OCI-LY7 (cell line): ENCODE measurements around the gene PMM2. TPM values are rescaled to one million over a fixed set of nuclear protein-coding genes. Genes with fewer than 3 reads are reported as not detected.

ENCODE experiments used
- BruUV-seq: library from RNA; stranded (reverse); fragments of 400-500 nt; replicated peaks from 2 replicates; lab custom pipeline; 2021; lab: Mats Ljungman, UMichigan
- CTCF ChIA-PET: fragments of 300-600 bp; sonication (Branson Sonifier 250); formaldehyde crosslinking; loops from one replicate; lab custom pipeline; 2022; ENCODE audit warnings: antibody characterized with exemption; ENCODE audit not compliant: unreplicated experiment; lab: Charles Lee
- POLR2A ChIA-PET: fragments of 300-600 bp; sonication (Branson Sonifier 250); formaldehyde crosslinking; loops from one replicate; lab custom pipeline; 2022; ENCODE audit warnings: antibody characterized with exemption; lab: Charles Lee
- DNase-seq: peaks from one replicate; pipeline ENCODE4 v3.0.0-alpha.2; 2015; ENCODE audit warnings: low spot score
- H2AFZ ChIP-seq: fragments of 200-600 bp; sonication (generic), shearing (Covaris generic); 2 replicates; pipeline ENCODE4 v1.6.1; 2014; ENCODE audit warnings: mild to moderate bottlenecking, antibody characterized with exemption, low read length, moderate library complexity
- H3K27ac ChIP-seq: fragments of 200-600 bp; sonication (generic); 2 replicates; pipeline ENCODE4 v1.5.1; 2014; ENCODE audit warnings: mixed run types, low read depth, mild to moderate bottlenecking, moderate library complexity, low read length, inconsistent platforms; ENCODE audit not compliant: poor library complexity, severe bottlenecking
- H3K36me3 ChIP-seq: fragments of 200-600 bp; sonication (generic); 2 replicates; pipeline ENCODE4 v1.6.1; 2014; ENCODE audit warnings: mild to moderate bottlenecking, antibody characterized with exemption, low read length, moderate library complexity, mixed read lengths; ENCODE audit not compliant: insufficient read depth
- H3K4me1 ChIP-seq: fragments of 200-600 bp; sonication (generic); 2 replicates; pipeline ENCODE4 v1.5.1; 2014; ENCODE audit warnings: mild to moderate bottlenecking, low read length; ENCODE audit not compliant: insufficient read depth, poor library complexity, severe bottlenecking
- H3K4me2 ChIP-seq: fragments of 200-600 bp; sonication (generic); 2 replicates; pipeline ENCODE4 v1.6.1; 2014; ENCODE audit warnings: mild to moderate bottlenecking, low read length
- H3K4me3 ChIP-seq: fragments of 200-600 bp; sonication (generic); 2 replicates; pipeline ENCODE4 v1.5.1; 2014; ENCODE audit warnings: mild to moderate bottlenecking, low read depth, low read length; ENCODE audit not compliant: poor library complexity, severe bottlenecking
- H3K79me2 ChIP-seq: fragments of 200-600 bp; sonication (generic); 2 replicates; pipeline ENCODE4 v1.6.1; 2016; ENCODE audit warnings: low read depth, mild to moderate bottlenecking, low read length, moderate library complexity, mixed read lengths; ENCODE audit not compliant: insufficient read depth
- H3K9me2 ChIP-seq: fragments of 200-600 bp; sonication (generic); 2 replicates; pipeline ENCODE4 v1.6.1; 2016; ENCODE audit warnings: mild to moderate bottlenecking, low read length, mixed read lengths; ENCODE audit not compliant: insufficient read depth
- H3K9me3 ChIP-seq: fragments of 200-600 bp; sonication (generic); 2 replicates; pipeline ENCODE4 v1.6.1; 2014; ENCODE audit warnings: mild to moderate bottlenecking, mixed run types, low read length, mixed read lengths
- H4K20me1 ChIP-seq: fragments of 200-600 bp; sonication (generic); 2 replicates; pipeline ENCODE4 v1.6.1; 2014; ENCODE audit warnings: mild to moderate bottlenecking, antibody characterized with exemption, low read length, moderate library complexity, mixed read lengths; ENCODE audit not compliant: insufficient read depth
- CTCF ChIP-seq: fragments of 200-600 bp; sonication (generic); conservative IDR thresholded peaks from 2 replicates; pipeline ENCODE4 v1.5.1; 2014; ENCODE audit warnings: mild to moderate bottlenecking, antibody characterized with exemption, low read length, moderate library complexity, mixed read lengths
- EZH2phosphoT487 ChIP-seq: fragments of 200-600 bp; sonication (generic); IDR thresholded peaks from 2 replicates; pipeline ENCODE4 v1.6.1; 2018; ENCODE audit warnings: low read depth, borderline replicate concordance, mild to moderate bottlenecking, mixed run types, antibody characterized with exemption, low read length, moderate library complexity, mixed read lengths
- intact Hi-C: fragments of 100-400 bp; cut with micrococcal nuclease; formaldehyde crosslinking; loops from one replicate; pipeline ENCODE4 v1.10.0; 2022; ENCODE audit not compliant: unreplicated experiment
- total RNA-seq, 2 experiments: library from RNA; depleted of rRNA in 1 of 2; stranded (reverse); fragments of >200 nt in 1 of 2; shearing (Covaris generic) in 1 of 2; gene quantifications; 2 replicates each; pipeline ENCODE4 v1.2.3, GENCODE V29; 2014 to 2022

The PMM2 gene
- total RNA-seq, 2 experiments from 2014 or later = 39.1 to 53.9 TPM

- intact Hi-C loops = no loop called here
- CTCF ChIA-PET = no interaction called here
Observed at GRCh38 chr16:8788578-8789172, 9.0 kb upstream of the PMM2 start.

GRCh38 chr16:8795091-8795490 lies 2.5 kb upstream of the PMM2 start:
- H3K79me2 ChIP-seq = peaks cover 40% of the 10 kb centered on the region
- no TSS peak for BruUV-seq
- ChIA-PET CTCF (no interaction called here), POLR2A (no interaction called here)
- no peak overlapping the region for H3K4me3 ChIP-seq
- peaks cover 18% of the 10 kb centered on the region; the same call in 1 of the 2 replicates for H3K36me3 ChIP-seq
- no peak overlapping the region for H2AFZ ChIP-seq
- DNase-seq = no peak
- H4K20me1 ChIP-seq = peaks cover 8% of the 10 kb centered on the region; the same call in 1 of the 2 replicates
- H3K9me2 ChIP-seq = no peaks in the 10 kb centered on the region
- H3K27ac ChIP-seq = no peak overlapping the region
- TF ChIP-seq CTCF (no peak), EZH2phosphoT487 (no peak)
- H3K4me1 ChIP-seq = peaks cover 25% of the 10 kb centered on the region
- H3K4me2 ChIP-seq = no peak overlapping the region
- H3K9me3 ChIP-seq = no peaks in the 10 kb centered on the region
- intact Hi-C loops = loop anchor here (5.0 kb wide), 1 partner anchor 87 kb away; the partner anchor contains the start of gene LITAFD

More at GRCh38 chr16:8788578-8789172, 9.0 kb upstream of the PMM2 start:
- H4K20me1 ChIP-seq = no peaks in the 10 kb centered on the region
- H3K4me3 ChIP-seq = no peak overlapping the region
- H3K9me2 ChIP-seq = no peaks in the 10 kb centered on the region
- no peaks in the 10 kb centered on the region for H3K79me2 ChIP-seq
- no TSS peak for BruUV-seq
- H3K4me2 ChIP-seq = no peak overlapping the region
- no peaks in the 10 kb centered on the region for H3K36me3 ChIP-seq
- H3K27ac ChIP-seq = no peak overlapping the region
- no peaks in the 10 kb centered on the region for H3K4me1 ChIP-seq
- TF ChIP-seq CTCF (no peak), EZH2phosphoT487 (no peak)
- no peak for DNase-seq
- POLR2A ChIA-PET = no interaction called here
- no peak overlapping the region for H2AFZ ChIP-seq
- no peaks in the 10 kb centered on the region for H3K9me3 ChIP-seq

GRCh38 chr16:8795818-8796217 lies 1.8 kb upstream of the PMM2 start:
- no peak overlapping the region for H3K4me3 ChIP-seq
- H4K20me1 ChIP-seq = peaks cover 8% of the 10 kb centered on the region; the same call in 1 of the 2 replicates
- H3K4me2 ChIP-seq = peak overlapping the region; percentile 93; the same call in 1 of the 2 replicates
- TF ChIP-seq EZH2phosphoT487 (no peak), CTCF (no peak)
- H3K9me3 ChIP-seq = no peaks in the 10 kb centered on the region
- H2AFZ ChIP-seq = no peak overlapping the region
- CTCF ChIA-PET = no interaction called here
- no TSS peak for BruUV-seq
- no peaks in the 10 kb centered on the region for H3K9me2 ChIP-seq
- intact Hi-C loops = loop anchor here (2.0 to 5.0 kb wide), 2 partner anchors 86 to 339 kb away; partner anchors contain the start of gene LITAFD
- peaks cover 25% of the 10 kb centered on the region for H3K36me3 ChIP-seq
- no peak for DNase-seq
- peaks cover 28% of the 10 kb centered on the region for H3K4me1 ChIP-seq
- peaks cover 47% of the 10 kb centered on the region for H3K79me2 ChIP-seq
- no peak overlapping the region for H3K27ac ChIP-seq
- POLR2A ChIA-PET = interaction anchor here (0.8 kb wide), 1 partner anchor 139 kb away, joined by 3 read pairs; no protein-coding TSS in a partner anchor
